Testis (tissue), 3 donors: ENCODE data around the gene PXMP2. TPM values are rescaled to one million over a fixed set of nuclear protein-coding genes. Genes with fewer than 3 reads are reported as not detected.

ENCODE experiments used
- DNase-seq: peaks from one replicate; pipeline ENCODE4 v3.0.0-alpha.2; 2019
- H3K27ac ChIP-seq, 2 donors: fragments of 200-600 bp; sonication (generic); one replicate each; pipeline ENCODE4 v1.5.1; 2019
- H3K27me3 ChIP-seq: fragments of 200-600 bp; sonication (generic); one replicate; pipeline ENCODE4 v1.5.1; 2019
- H3K36me3 ChIP-seq: fragments of 200-600 bp; sonication (generic); one replicate; pipeline ENCODE4 v1.5.1; 2017; ENCODE audit warnings: low read depth; ENCODE audit errors: missing control alignments
- H3K4me1 ChIP-seq: fragments of 200-600 bp; sonication (generic); one replicate; pipeline ENCODE4 v1.5.1; 2019
- H3K4me3 ChIP-seq, 2 donors: fragments of 200-600 bp; sonication (generic); one replicate each; pipeline ENCODE4 v1.5.1; 2017 to 2019
- H3K9me3 ChIP-seq: fragments of 200-600 bp; sonication (generic); one replicate; pipeline ENCODE4 v1.5.1; 2017
- POLR2A ChIP-seq: fragments of 450-650 bp; IDR thresholded peaks from one replicate; pipeline ENCODE4 v1.6.1; 2017; ENCODE audit warnings: antibody characterized with exemption, mild to moderate bottlenecking, moderate library complexity
- WGBS, 2 donors: methylation state at CpG; one replicate each; pipeline ENCODE4 v1.1.5; 2018; 5-methylcytosine and 5-hydroxymethylcytosine counted together
- intact Hi-C: fragments of 100-400 bp; cut with DNase I; formaldehyde crosslinking; loops from one replicate; pipeline ENCODE4 v1.15.1; 2023; ENCODE audit warnings: low total_unique reads
- polyA plus RNA-seq: library from polyadenylated mRNA; stranded (reverse); fragments of 350-450 nt; fragmentation: Illumina TruSeq; extraction: RNeasy Lipid Tissue Mini Kit (QIAGEN cat#74804); gene quantifications from one replicate; pipeline ENCODE4 v1.2.3, GENCODE V29; 2014; ENCODE audit warnings: low read depth, low replicate concordance; ENCODE audit not compliant: insufficient read depth
- small RNA-seq, 2 donors: library from RNA; depleted of rRNA; stranded (forward); fragments of <200 nt; gene quantifications; one replicate each; pipeline ENCODE3, GENCODE V24; 2016
- total RNA-seq, 2 donors: library from RNA; depleted of rRNA; stranded (reverse); fragments of >200 nt; gene quantifications; one replicate each; pipeline ENCODE4 v1.2.3, GENCODE V29; 2016
- TF ChIP-seq, protein P1 (sequence below), 3 experiments: fragments of 450-650 bp in 2 of 3; fragments of 200-600 bp in 1 of 3; sonication (generic) in 1 of 3; IDR thresholded peaks; one replicate each; pipeline ENCODE4 v1.5.1; 2016 to 2019; ENCODE audit warnings: antibody characterized with exemption in 3 of 3, mild to moderate bottlenecking in 2 of 3, moderate library complexity in 1 of 3

The PXMP2 gene
- total and polyA plus RNA-seq, 3 donors from 2014 or later, result 13.5 to 26.5 (median 16.0) TPM

DNA sequence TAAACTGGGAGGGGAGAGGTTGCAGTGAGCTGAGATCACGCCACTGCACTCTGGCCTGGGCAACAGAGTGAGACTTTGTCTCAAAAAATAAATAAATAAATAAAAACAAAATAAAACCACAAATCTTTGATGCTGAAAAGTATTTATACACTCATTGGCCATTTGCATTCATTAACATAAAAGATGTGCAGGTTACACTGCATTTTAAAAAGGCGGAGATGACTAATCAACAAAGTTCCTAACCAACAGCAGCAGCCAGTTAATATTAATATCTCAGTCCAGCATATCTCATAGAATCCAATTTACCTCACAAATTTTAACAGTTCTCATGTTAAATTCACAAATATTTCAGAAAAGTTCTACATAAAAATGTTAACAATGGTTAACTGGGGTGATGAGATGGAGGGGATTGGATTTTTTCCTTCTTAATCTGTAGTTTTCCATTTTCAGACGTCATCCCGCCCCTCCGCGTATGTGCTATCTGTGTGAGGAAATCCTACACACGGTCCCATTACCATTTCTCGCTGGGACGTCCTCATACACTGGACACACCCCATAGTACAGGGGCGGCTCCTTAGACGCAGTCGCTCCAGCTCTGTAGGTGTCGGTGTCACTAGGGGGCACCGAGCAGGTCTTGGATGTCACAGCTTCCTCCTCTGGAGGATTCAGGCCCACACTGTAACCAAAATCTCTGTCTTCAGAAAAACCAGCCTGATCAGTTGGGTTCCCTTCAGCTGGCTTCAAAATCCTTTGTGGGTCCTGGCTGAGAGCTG is 67.0 kb downstream of the PXMP2 start:
- no peak overlapping the region for H3K4me3 ChIP-seq

More for the DNA sequence above, 67.0 kb downstream of the PXMP2 start:
- Histone ChIP-seq H3K27ac (no peak overlapping the region), H3K36me3 (no peaks in the 10 kb centered on the region), H3K4me1 (no peaks in the 10 kb centered on the region), H3K27me3 (no peaks in the 10 kb centered on the region), H3K9me3 (no peaks in the 10 kb centered on the region)
- no peak for DNase-seq
- 82 to 86% methylated on average over 14 of the region's 14 CpGs for WGBS, 2 donors
- intact Hi-C loops, result no loop called here
- TF ChIP-seq, protein P1, sequence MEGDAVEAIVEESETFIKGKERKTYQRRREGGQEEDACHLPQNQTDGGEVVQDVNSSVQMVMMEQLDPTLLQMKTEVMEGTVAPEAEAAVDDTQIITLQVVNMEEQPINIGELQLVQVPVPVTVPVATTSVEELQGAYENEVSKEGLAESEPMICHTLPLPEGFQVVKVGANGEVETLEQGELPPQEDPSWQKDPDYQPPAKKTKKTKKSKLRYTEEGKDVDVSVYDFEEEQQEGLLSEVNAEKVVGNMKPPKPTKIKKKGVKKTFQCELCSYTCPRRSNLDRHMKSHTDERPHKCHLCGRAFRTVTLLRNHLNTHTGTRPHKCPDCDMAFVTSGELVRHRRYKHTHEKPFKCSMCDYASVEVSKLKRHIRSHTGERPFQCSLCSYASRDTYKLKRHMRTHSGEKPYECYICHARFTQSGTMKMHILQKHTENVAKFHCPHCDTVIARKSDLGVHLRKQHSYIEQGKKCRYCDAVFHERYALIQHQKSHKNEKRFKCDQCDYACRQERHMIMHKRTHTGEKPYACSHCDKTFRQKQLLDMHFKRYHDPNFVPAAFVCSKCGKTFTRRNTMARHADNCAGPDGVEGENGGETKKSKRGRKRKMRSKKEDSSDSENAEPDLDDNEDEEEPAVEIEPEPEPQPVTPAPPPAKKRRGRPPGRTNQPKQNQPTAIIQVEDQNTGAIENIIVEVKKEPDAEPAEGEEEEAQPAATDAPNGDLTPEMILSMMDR (IDR thresholded peaks at IDR 0.05), result no peak
- TF ChIP-seq POLR2A, result no peak

Small RNAs within 50 kb of the gene (small RNA-seq; reads per million reads assigned to genes)
- gene RNA5SP379, result 0 reads per million in 2 donors

Other genes starting within 250 kb of the PXMP2 start
- 10 to 100 TPM; 88.3 to 98.9 TPM for gene FBRSL1, start 197.4 kb upstream of the PXMP2 start, total RNA-seq
- 51.1 TPM for gene FBRSL1, start 197.4 kb upstream of the PXMP2 start, polyA plus RNA-seq
- gene LRCOL1, start 77.0 kb upstream of the PXMP2 start, total RNA-seq, result under 1 TPM in 1 of 2 donors, not detected in 1; 0.81 TPM
- 1.6 TPM for gene LRCOL1, start 77.0 kb upstream of the PXMP2 start, polyA plus RNA-seq
- gene P2RX2, start 68.8 kb upstream of the PXMP2 start, total RNA-seq, result 1 to 10 TPM; 2.2 to 2.7 TPM
- 3.0 TPM for gene P2RX2, start 68.8 kb upstream of the PXMP2 start, polyA plus RNA-seq
- 100 to 1,000 TPM; 123 to 288 TPM for gene POLE, start 245 bp upstream of the PXMP2 start, total RNA-seq
- 76.8 TPM for gene POLE, start 245 bp upstream of the PXMP2 start, polyA plus RNA-seq
- 10 to 100 TPM; 40.9 to 48.0 TPM for gene PGAM5, start 23.3 kb downstream of the PXMP2 start, total RNA-seq
- gene PGAM5, start 23.3 kb downstream of the PXMP2 start, polyA plus RNA-seq, result 37.2 TPM
- gene ANKLE2, start 74.2 kb downstream of the PXMP2 start, total RNA-seq, result 100 to 1,000 TPM; 103 to 120 TPM
- 204 TPM for gene ANKLE2, start 74.2 kb downstream of the PXMP2 start, polyA plus RNA-seq
- gene GOLGA3, start 141.3 kb downstream of the PXMP2 start, total RNA-seq, result 10 to 100 TPM; 72.3 to 95.2 TPM
- gene GOLGA3, start 141.3 kb downstream of the PXMP2 start, polyA plus RNA-seq, result 30.4 TPM
- gene CHFR, start 200.0 kb downstream of the PXMP2 start, total RNA-seq, result 100 to 1,000 TPM in 1 of 2 donors, 10 to 100 TPM in 1; 89.6 to 100 TPM
- 62.2 TPM for gene CHFR, start 200.0 kb downstream of the PXMP2 start, polyA plus RNA-seq